Measurements from ENCODE around the gene MORN1.
A peak's percentile ranks its signal among the peaks of the same experiment; 100 is the strongest.
"Not testable (repeated sequence)": the region's sequence is repeated elsewhere in the genome, so short reads cannot be mapped to it uniquely, and the experiment has no call there.

MORN1 gene

GRCh38 chr1:2391041-2391930 is at the start of gene MORN1, which contains the start of gene RER1:
Gene MORN1, minus strand, starts transcription at chr1:2391554. Its CDS starts 21 bp downstream, at chr1:2391533.
Gene RER1, plus strand, starts transcription at chr1:2391841. Its CDS starts 3,950 bp downstream, at chr1:2395791.
- DNase-seq (ENCODE audit: low read depth in 2 of 2), result peak; percentile 96 to 97

GRCh38 chr1:2440346-2440745 is 49.0 kb upstream of the MORN1 start:
- not testable (repeated sequence) for DNase-seq (ENCODE audit: low read depth in 2 of 2)

- no peak for DNase-seq (ENCODE audit: low read depth in 2 of 2)
These were observed 48.0 kb upstream of the MORN1 start for GRCh38 chr1:2439369-2439768.

GRCh38 chr1:2438641-2439040 is 47.3 kb upstream of the MORN1 start:
- DNase-seq (ENCODE audit: low read depth in 2 of 2), result no peak

DNA sequence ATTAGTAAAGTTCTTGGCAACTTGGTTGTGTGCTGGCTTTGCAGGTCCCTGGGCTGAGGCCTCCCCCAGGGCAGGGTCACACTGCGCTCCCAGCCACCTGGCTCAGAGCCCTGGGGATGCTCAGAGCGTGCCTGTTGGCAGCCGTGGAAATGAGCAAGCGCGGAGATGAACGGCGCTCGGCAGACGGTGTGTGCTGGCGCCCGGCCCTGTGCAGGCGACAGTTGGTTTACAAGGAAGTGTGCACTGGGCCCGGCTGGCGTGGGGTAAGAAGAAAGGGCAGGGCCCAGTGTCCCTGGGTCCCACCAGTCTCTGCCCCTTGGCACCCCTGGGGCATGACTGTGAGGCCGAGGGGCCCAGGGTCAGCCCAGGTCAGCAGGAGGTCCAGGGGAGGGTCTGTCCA is 46.7 kb upstream of the MORN1 start:
- no peak for DNase-seq (ENCODE audit: low read depth in 2 of 2)

GRCh38 chr1:2437617-2438016 is 46.3 kb upstream of the MORN1 start:
- DNase-seq (ENCODE audit: low read depth in 2 of 2), result no peak

DNA sequence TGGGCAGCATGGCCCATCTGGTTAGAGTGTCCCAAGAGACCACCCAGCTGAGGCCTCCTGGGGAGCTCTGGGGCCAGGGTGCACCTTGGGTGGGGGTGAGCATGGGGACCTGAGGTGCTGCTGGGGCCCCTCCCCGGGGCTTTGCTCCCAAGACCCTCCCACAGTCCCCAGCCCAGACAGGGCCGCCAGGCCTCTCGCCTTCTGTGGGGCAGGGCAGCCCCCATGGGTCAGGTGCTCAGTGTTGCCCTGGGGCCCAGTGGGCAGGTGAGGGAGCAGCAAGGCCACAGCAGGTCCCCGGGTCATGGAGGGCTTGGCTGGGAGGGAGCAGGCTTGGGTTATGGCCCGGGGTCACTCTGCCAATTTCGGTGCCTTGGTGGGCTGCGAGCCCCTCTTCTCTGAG is 45.5 kb upstream of the MORN1 start:
- no peak for DNase-seq (ENCODE audit: low read depth in 2 of 2)

- DNase-seq (ENCODE audit: low read depth in 2 of 2), result no peak
These were observed 44.5 kb upstream of the MORN1 start for GRCh38 chr1:2435746-2436355.

GRCh38 chr1:2435091-2435490 is 43.7 kb upstream of the MORN1 start:
- DNase-seq (ENCODE audit: low read depth in 2 of 2), result no peak

- DNase-seq (ENCODE audit: low read depth in 2 of 2), result no peak
These were observed 42.7 kb upstream of the MORN1 start for GRCh38 chr1:2433936-2434655.

- DNase-seq (ENCODE audit: low read depth in 2 of 2), result no peak
These were observed 41.8 kb upstream of the MORN1 start for GRCh38 chr1:2433196-2433595.

DNA sequence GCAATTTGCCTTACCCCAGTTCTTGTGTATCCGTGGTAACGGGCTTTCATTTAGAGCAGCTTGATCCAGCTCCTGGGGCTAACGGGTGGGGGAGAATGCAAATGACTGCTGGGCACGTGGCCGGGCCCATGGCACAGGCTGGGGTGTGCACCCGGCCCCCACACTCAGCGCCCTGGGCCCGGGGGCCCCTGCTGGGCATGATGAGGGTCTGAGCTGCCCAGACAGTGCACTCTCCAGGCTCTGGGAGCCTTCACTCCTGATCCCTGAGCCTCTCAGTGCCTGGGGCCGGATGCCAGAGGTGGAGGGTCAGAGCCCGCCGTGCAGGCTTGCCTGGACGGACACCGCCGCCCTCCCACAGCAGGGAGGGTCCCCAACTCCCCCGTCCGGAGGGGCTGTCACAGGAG is 41.1 kb upstream of the MORN1 start:
- no peak for DNase-seq (ENCODE audit: low read depth in 2 of 2)

- no peak for DNase-seq (ENCODE audit: low read depth in 2 of 2)
These were observed 40.2 kb upstream of the MORN1 start for GRCh38 chr1:2431518-2431917.

DNA sequence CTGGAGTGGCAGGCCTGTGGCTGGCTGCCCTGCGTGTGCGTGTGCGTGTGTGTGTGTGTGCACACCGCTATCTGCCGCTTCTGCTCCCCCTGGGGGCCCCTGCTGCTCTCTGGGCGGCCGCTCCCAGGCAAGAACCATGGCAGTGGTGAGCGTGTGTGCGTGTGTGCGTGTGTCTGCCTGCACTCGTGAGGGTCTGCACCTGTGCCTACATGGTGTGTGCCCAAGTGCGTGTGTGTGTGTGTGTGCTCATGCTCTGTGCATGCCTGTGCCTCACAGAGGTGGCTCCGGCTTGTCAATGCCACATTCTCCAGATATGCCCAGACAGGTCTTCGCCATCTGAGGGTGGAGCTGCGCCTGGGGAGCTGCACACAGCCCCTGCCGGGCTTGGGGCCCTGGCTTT is 39.7 kb upstream of the MORN1 start:
- no peak for DNase-seq (ENCODE audit: low read depth in 2 of 2)

DNA sequence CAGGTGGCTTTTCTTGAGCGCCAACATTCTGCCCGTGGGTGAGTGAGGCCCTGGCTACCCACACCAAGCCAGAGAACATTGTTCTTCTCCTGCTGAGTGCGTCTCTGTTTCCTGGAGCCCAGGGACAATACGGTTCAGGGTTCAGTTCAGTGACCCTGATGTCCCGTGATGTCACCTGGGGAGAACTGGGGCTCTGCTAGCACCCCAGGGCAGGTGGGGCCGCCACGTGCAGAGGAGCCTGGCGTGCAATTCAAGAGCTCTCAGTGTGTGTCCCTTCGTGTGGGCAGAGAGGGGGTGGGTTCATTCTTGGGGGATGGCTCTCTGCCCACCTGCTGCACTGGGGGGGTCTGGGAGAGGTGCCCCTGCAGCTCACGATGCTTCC is 39.2 kb upstream of the MORN1 start:
- no peak for DNase-seq (ENCODE audit: low read depth in 2 of 2)

DNA sequence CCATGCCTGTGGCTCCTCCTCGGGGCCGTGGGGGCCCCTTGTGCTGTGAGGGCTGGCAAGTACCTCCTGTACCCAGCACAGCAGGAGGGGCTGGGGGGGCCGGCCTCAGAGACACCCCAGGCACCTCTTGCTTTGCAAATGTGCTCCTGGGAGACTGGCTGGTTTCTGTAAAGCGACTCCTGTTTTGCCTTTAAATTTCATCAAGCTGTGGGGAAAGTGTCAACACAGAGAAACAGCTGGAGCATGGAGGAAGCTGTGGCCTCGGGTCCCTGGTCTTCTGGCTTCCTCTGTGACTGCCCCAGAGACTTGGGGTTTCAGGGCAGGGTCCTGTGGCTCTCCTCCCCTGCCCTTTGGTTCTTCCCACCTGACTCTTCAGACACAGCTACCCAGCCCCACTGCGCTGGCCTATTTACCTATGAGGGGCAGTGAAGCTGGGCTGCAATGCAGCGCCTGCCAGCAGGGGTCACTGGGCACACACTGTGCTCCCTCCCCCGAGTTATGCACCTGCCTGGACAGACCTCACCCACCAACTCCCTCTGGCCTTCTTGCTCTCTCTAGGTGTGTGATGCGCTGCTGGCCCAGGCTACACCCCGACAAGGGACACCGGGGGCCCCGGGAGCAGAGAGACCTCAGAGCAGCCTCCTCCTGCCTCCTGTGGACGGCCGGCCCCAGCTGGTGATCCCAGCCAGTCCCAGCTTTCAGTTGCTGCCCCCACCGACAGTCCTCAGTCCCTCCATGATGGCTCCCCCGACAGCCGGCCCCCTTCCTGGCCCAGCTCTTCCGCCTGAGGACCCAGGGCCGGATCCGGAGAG is 38.6 kb upstream of the MORN1 start:
- no peak for DNase-seq (ENCODE audit: low read depth in 2 of 2)

DNA sequence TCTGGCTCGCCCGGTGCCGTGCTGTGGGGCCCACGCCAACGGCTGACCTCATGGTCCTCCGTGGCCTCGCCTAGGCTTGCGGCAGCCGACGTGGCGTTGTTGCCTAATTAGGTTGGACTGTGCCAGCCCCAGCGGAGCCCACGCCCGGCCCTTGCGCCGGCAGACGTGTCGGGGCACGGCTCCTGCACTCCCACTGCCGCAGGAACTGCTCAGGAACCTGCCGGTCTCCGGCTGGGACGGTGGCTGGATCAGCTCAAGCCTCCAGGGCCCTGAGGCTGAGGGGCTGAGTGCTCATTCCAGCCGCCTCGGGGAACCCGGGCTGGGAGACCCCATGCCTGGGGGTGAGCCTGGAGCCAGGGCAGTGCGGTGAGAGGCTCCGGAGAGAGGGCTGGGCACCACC is 37.1 kb upstream of the MORN1 start:
- DNase-seq (ENCODE audit: low read depth in 2 of 2), result no peak

GRCh38 chr1:2427976-2428375 is 36.6 kb upstream of the MORN1 start:
- no peak for DNase-seq (ENCODE audit: low read depth in 2 of 2)

GRCh38 chr1:2427051-2427450 is 35.7 kb upstream of the MORN1 start:
- DNase-seq (ENCODE audit: low read depth in 2 of 2), result no peak

- no peak for DNase-seq (ENCODE audit: low read depth in 2 of 2)
These were observed 35.2 kb upstream of the MORN1 start for GRCh38 chr1:2426540-2426939.

GRCh38 chr1:2425892-2426291 is 34.5 kb upstream of the MORN1 start:
- DNase-seq (ENCODE audit: low read depth in 2 of 2), result no peak

DNA sequence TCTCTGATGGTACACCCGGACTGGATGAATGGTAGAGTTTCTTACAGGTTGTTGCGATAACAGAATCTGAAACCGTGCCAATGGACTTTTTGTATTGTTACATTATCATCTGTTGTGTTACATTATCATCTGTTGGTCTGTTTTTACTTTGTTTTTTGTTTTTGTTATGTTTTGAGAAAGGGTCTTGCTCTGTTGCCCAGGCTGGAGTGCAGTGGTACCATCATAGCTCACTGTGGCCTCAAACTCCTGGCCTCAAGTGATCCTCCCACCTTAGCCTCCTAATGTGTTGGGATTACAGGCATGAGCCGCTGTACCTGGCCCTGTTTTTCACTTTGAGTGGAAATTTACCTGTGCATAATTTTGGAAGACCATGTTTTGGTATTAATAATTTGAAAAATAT is 31.2 kb upstream of the MORN1 start:
- DNase-seq (ENCODE audit: low read depth in 2 of 2), result no peak
